Fibroblast of upper back skin (primary cell): ENCODE results near the gene RIPK4.

ENCODE experiments used
- DNase-seq: peaks from one replicate; pipeline ENCODE4 v3.0.0-alpha.2; 2013

The RIPK4 gene

GRCh38 chr21:41768437-41769042, 1.7 kb upstream of the RIPK4 start:
- peak; percentile 67 for DNase-seq

- no peak for DNase-seq
Observed at GRCh38 chr21:41767606-41768436, 969 bp upstream of the RIPK4 start.

- DNase-seq = no peak
Observed at GRCh38 chr21:41765973-41766882, 624 bp downstream of the RIPK4 start.

- no peak for DNase-seq
Observed at GRCh38 chr21:41765420-41765821, 1.4 kb downstream of the RIPK4 start.

- DNase-seq = no peak
Observed at GRCh38 chr21:41764558-41765419, 2.1 kb downstream of the RIPK4 start.

- no peak for DNase-seq
Observed at GRCh38 chr21:41763996-41764395, 2.9 kb downstream of the RIPK4 start.

GRCh38 chr21:41763398-41763931, 3.4 kb downstream of the RIPK4 start:
- DNase-seq = peak; percentile 21

GRCh38 chr21:41762753-41763152, 4.1 kb downstream of the RIPK4 start:
- no peak for DNase-seq

- DNase-seq = no peak
Observed at GRCh38 chr21:41761934-41762635, 4.8 kb downstream of the RIPK4 start.

GRCh38 chr21:41761211-41761933, 5.5 kb downstream of the RIPK4 start:
- no peak for DNase-seq

- DNase-seq = no peak
Observed at GRCh38 chr21:41760411-41760810, 6.4 kb downstream of the RIPK4 start.

GRCh38 chr21:41759926-41760325, 6.9 kb downstream of the RIPK4 start:
- DNase-seq = no peak

GRCh38 chr21:41759214-41759840, 7.5 kb downstream of the RIPK4 start:
- DNase-seq = no peak

- no peak for DNase-seq
Observed at GRCh38 chr21:41758550-41758949, 8.3 kb downstream of the RIPK4 start.

GRCh38 chr21:41755934-41756773, 10.7 kb downstream of the RIPK4 start:
- DNase-seq = no peak

- DNase-seq = no peak
Observed at GRCh38 chr21:41755258-41755933, 11.5 kb downstream of the RIPK4 start.

GRCh38 chr21:41754479-41754891, 12.4 kb downstream of the RIPK4 start:
- DNase-seq = no peak

- no peak for DNase-seq
Observed at GRCh38 chr21:41753006-41753898, 13.6 kb downstream of the RIPK4 start.
